GM18951 (cell line): ENCODE measurements around the gene ZNF467.

Experiments used
- POLR2A ChIP-seq: IDR thresholded peaks from 4 replicates; pipeline ENCODE4 v1.6.1; 2011; ENCODE audit warnings: mild to moderate bottlenecking; ENCODE audit not compliant: insufficient read length, insufficient read depth; ENCODE audit errors: extremely low read depth
- in situ Hi-C: fragments of 300-500 bp; cut with MboI; formaldehyde crosslinking; loops from one replicate; pipeline ENCODE4 v1.12.0; 2022; ENCODE audit warnings: low sequenced_read_pairs, mixed read lengths, inconsistent platforms; ENCODE audit not compliant: unreplicated experiment

ZNF467 gene

DNA sequence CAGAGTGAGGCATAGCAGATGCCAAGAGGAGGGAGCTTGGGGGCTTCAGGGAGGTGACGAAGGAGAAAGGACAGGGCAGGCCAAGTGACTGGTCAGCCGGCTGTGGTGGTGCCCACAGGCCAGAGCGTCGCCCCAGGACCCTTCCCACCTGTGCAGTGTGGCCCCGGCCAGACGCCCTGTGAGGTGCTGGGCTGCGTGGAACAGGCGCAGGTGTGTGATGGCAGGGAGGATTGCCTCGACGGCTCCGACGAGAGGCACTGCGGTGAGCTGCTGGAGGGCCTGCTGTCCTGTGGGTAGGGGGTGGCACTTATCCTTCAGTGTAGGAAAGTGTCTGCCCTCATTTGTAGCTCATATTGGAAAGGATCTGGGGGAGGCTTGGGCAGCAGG lies 26.8 kb upstream of the ZNF467 start:
- in situ Hi-C loops = no loop called here
- no peak for TF ChIP-seq POLR2A

DNA sequence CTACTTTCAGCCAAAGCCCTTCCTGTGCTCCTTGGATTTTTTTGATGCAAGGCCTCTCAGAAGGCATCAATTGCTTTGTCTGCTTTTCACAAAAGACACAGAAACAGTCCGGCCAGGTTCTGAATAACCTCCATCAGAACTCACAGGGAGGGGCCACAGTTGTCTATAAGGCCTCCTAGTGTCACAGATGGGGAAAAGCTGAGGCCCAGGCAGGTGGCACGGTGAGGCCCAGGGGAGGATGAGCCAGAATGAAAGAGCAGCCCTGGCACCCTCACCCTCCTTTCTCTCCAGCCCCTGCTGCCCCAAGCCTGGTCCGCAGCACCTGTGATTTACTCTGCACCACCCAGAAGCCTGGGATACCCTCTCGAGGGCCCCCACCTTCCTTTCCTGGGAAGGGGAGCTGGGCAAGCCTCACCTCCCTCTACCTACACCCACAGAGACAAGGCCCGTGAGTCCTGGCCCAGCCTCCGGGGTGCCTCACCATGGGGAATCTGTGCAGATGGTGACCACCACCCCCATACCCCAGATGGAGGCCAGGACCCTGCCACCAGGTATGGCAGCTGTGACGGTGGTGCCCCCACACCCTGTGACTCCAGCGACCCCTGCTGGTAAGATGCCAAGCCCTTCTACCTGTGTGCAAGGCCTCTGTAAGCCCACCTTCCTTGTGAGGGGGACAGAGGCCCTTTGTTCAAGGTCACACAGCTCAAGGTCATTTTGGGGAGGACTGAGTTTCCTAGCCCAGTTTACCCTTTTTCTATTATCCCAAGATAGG lies 26.2 kb upstream of the ZNF467 start:
- no peak for TF ChIP-seq POLR2A
- in situ Hi-C loops = no loop called here

DNA sequence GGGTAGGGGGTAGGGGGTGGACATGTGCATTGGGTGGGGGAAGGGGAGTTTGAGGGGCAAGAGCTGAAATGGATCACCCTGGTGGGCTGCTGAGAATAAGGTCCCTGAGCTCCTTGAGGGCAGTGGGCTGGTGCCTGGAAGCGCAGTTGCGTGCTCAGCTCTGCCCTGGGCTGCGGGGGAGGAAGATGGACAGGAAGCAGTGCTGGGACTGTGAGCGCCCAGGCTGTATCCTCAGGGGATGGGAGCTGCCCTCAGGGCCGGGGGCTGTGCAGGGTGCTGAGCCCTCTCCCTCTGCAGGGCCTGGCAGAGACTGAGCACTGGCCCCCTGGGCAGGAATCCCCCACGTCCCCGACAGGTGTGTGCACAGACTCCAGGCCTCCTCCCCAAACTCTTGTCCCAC lies 24.4 kb upstream of the ZNF467 start:
- TF ChIP-seq POLR2A = no peak

DNA sequence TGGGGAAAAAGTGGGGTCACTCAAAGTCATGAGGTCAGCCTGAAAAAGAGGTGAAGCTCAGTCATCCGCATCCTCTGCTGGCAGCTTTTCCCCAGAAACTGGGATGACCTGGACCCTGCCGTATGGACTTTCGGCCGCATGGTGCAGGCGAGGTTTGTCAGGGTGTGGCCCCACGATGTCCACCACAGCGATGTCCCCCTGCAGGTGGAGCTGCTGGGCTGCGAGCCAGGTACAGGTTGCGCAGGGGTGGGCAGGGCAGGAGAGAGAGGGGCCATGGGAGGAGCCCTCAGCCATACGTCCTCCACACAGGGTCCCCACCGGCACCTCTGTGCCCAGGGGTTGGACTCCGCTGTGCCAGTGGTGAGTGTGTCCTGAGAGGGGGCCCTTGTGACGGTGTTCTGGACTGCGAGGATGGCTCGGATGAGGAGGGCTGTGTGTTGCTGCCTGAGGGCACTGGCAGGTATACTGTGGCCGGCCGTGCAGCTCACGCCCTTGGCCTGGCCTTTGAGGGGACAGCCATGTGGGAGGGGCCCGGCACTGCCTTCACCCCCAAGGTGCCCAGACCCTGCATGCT lies 23.0 kb upstream of the ZNF467 start:
- no peak for TF ChIP-seq POLR2A
- in situ Hi-C loops = no loop called here

More for the DNA sequence above, 24.4 kb upstream of the ZNF467 start:
- in situ Hi-C loops = no loop called here

DNA sequence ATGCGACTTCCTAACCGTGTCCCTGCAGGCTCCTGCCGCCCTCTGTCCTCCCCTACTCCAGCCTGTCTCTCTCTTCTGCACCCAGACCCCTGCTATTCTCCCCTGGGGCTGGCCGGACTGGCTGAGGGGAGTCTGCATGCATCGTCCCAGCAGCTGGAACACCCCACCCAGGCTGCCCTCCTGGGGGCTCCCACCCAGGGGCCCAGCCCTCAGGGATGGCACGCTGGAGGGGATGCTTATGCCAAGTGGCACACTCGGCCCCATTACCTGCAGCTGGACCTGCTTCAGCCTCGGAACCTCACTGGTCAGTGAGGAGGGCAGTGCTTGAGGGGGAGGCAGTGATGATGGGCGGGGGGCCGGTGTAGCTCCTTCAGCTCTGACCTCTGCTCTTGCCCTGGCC lies 21.7 kb upstream of the ZNF467 start:
- no peak for TF ChIP-seq POLR2A
- in situ Hi-C loops = no loop called here

GRCh38 chr7:149794661-149795060 lies 21.3 kb upstream of the ZNF467 start:
- TF ChIP-seq POLR2A = no peak
- in situ Hi-C loops = no loop called here

DNA sequence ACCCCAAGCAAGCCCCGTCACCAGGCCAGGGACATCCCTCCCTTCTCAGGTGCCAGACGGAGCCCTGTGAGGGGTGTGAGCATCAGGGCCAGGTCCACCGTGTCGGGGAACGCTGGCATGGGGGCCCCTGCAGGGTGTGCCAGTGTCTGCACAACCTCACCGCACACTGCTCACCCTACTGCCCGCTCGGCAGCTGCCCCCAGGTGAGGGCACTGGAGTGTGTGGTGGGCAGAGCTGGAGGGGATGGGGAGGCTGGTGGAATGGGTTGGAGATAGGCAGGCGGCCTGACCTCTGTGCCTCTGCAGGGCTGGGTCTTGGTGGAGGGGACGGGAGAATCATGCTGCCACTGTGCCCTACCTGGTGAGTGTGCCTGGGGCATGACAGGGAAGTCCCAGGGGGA lies 19.9 kb upstream of the ZNF467 start:
- no peak for TF ChIP-seq POLR2A
- in situ Hi-C loops = no loop called here

DNA sequence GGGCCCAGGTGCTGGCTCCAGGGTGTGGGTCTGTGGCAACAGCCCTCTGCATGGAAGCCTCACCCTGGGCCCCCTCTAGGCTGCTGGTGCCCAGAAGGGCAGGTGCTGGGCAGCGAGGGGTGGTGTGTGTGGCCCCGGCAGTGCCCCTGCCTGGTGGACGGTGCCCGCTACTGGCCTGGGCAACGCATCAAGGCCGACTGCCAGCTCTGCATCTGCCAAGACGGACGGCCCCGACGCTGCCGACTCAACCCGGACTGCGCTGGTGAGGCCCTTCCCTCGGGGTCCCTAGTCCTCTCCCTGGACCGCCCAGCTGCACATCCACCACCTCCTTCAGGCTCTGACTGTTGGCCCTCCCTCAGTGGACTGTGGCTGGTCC lies 18.8 kb upstream of the ZNF467 start:
- in situ Hi-C loops = no loop called here
- no peak for TF ChIP-seq POLR2A

DNA sequence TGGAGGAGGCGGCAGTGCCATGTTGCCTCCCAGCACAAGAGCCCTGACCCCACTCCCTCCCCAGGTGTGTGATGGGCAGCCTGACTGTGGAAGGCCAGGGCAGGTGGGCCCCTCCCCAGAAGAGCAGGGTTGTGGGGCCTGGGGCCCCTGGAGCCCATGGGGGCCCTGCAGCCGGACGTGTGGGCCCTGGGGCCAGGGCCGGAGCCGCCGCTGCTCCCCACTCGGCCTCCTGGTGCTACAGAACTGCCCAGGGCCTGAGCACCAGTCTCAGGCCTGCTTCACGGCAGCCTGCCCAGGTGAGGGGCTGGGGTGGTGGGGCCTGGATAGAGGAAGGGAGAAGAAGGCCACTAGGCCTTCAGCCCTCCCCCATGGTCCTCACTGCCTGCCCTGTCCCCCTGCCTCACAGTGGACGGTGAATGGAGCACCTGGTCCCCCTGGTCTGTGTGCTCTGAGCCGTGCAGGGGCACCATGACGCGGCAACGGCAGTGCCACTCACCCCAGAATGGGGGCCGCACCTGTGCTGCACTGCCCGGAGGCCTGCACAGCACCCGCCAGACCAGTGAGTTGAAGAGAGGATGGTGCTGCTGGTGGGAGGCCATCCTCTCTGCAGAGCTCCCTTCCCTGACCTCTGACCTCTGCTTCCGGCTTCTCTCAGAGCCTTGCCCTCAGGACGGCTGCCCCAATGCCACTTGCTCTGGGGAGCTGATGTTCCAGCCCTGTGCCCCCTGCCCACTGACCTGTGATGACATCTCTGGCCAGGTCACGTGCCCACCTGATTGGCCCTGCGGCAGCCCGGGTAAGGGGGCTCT lies 18.2 kb upstream of the ZNF467 start:
- in situ Hi-C loops = no loop called here
- no peak for TF ChIP-seq POLR2A

- TF ChIP-seq POLR2A = no peak
- in situ Hi-C loops = no loop called here
Observed at GRCh38 chr7:149790754-149791360, 17.5 kb upstream of the ZNF467 start.

DNA sequence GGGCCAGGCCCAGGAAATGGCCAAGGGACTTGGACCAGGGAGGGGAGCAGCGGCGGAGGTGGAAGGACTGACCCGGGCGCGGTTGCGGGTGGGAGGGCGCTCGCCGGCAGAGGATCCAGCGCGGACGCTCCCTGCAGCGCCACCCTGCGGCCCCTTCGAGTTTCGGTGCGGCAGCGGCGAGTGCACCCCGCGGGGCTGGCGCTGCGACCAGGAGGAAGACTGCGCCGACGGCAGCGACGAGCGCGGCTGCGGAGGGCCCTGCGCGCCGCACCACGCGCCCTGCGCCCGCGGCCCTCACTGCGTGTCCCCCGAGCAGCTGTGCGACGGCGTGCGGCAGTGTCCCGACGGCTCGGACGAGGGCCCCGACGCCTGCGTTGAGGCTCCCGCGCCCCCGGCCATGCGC lies 16.8 kb upstream of the ZNF467 start:
- in situ Hi-C loops = no loop called here
- no peak for TF ChIP-seq POLR2A

GRCh38 chr7:149789101-149789500 lies 15.7 kb upstream of the ZNF467 start:
- in situ Hi-C loops = no loop called here
- no peak for TF ChIP-seq POLR2A

- TF ChIP-seq POLR2A = no peak
- in situ Hi-C loops = no loop called here
Observed at GRCh38 chr7:149788300-149788851, 15.0 kb upstream of the ZNF467 start.
